H9 (cell line): ENCODE measurements around the gene HOXB1. TPM values are rescaled to one million over a fixed set of nuclear protein-coding genes. Genes with fewer than 3 reads are reported as not detected.

Source experiments
- DNase-seq: peaks from one replicate; pipeline ENCODE4 v3.0.0-alpha.2; 2017
- H2AFZ ChIP-seq: one replicate; pipeline ENCODE4 v1.6.1; 2013; ENCODE audit warnings: mild to moderate bottlenecking, low read length, control low read depth, moderate library complexity
- H2AK5ac ChIP-seq: 2 replicates; pipeline ENCODE4 v1.6.1; 2013; ENCODE audit warnings: low read length, control low read depth, mixed read lengths; ENCODE audit not compliant: insufficient read length
- H2BK120ac ChIP-seq: one replicate; pipeline ENCODE4 v1.6.1; 2013; ENCODE audit warnings: low read depth, mild to moderate bottlenecking, low read length, control low read depth, inconsistent platforms; ENCODE audit not compliant: poor library complexity, severe bottlenecking
- H2BK12ac ChIP-seq: 2 replicates; pipeline ENCODE4 v1.6.1; 2013; ENCODE audit warnings: low read length, control low read depth, mixed read lengths, low read depth; ENCODE audit not compliant: insufficient read length
- H2BK15ac ChIP-seq: 2 replicates; pipeline ENCODE4 v1.6.1; 2013; ENCODE audit warnings: low read depth, low read length, control low read depth
- H2BK20ac ChIP-seq: one replicate; pipeline ENCODE4 v1.6.1; 2013; ENCODE audit warnings: low read depth, mild to moderate bottlenecking, low read length, control low read depth, inconsistent platforms; ENCODE audit not compliant: poor library complexity, severe bottlenecking
- H2BK5ac ChIP-seq: 2 replicates; pipeline ENCODE4 v1.6.1; 2013; ENCODE audit warnings: low read length, control low read depth, mixed read lengths; ENCODE audit not compliant: insufficient read length
- H3K14ac ChIP-seq: 2 replicates; pipeline ENCODE4 v1.6.1; 2013; ENCODE audit warnings: low read length, control low read depth; ENCODE audit not compliant: insufficient read depth
- H3K18ac ChIP-seq: 2 replicates; pipeline ENCODE4 v1.6.1; 2013; ENCODE audit warnings: low read depth, mild to moderate bottlenecking, mixed read lengths, low read length, control low read depth; ENCODE audit not compliant: insufficient read length
- H3K23ac ChIP-seq: 2 replicates; pipeline ENCODE4 v1.6.1; 2013; ENCODE audit warnings: low read length, control low read depth, mixed read lengths, low read depth; ENCODE audit not compliant: insufficient read length
- H3K23me2 ChIP-seq: 2 replicates; pipeline ENCODE4 v1.6.1; 2013; ENCODE audit warnings: low read depth, mild to moderate bottlenecking, mixed read lengths, low read length, control low read depth; ENCODE audit not compliant: insufficient read length, poor library complexity, severe bottlenecking
- H3K27ac ChIP-seq: 2 replicates; pipeline ENCODE4 v1.5.1; 2013; ENCODE audit warnings: low read length, control low read depth, mixed read lengths, low read depth; ENCODE audit not compliant: insufficient read length
- H3K27me3 ChIP-seq: 2 replicates; pipeline ENCODE4 v1.6.1; 2013; ENCODE audit warnings: low read length, control low read depth, inconsistent platforms; ENCODE audit not compliant: insufficient read depth
- H3K4ac ChIP-seq: 2 replicates; pipeline ENCODE4 v1.6.1; 2013; ENCODE audit warnings: low read depth, mild to moderate bottlenecking, control low read depth, inconsistent platforms, low read length, moderate library complexity
- H3K4me1 ChIP-seq: 2 replicates; pipeline ENCODE4 v1.6.1; 2013; ENCODE audit warnings: low read length, control low read depth, inconsistent platforms; ENCODE audit not compliant: insufficient read depth
- H3K4me2 ChIP-seq: 2 replicates; pipeline ENCODE4 v1.6.1; 2013; ENCODE audit warnings: low read length, control low read depth, mixed read lengths; ENCODE audit not compliant: insufficient read length, insufficient read depth
- H3K56ac ChIP-seq: 2 replicates; pipeline ENCODE4 v1.6.1; 2013; ENCODE audit warnings: low read depth, mild to moderate bottlenecking, mixed read lengths, low read length, control low read depth; ENCODE audit not compliant: insufficient read length
- H3K79me1 ChIP-seq: 2 replicates; pipeline ENCODE4 v1.6.1; 2013; ENCODE audit warnings: low read depth, mild to moderate bottlenecking, moderate library complexity, low read length, control low read depth, inconsistent platforms; ENCODE audit not compliant: insufficient read depth, poor library complexity, severe bottlenecking
- H3K79me2 ChIP-seq: 2 replicates; pipeline ENCODE4 v1.6.1; 2013; ENCODE audit warnings: low read length, control low read depth, inconsistent platforms; ENCODE audit not compliant: insufficient read depth
- H3K9ac ChIP-seq: 2 replicates; pipeline ENCODE4 v1.6.1; 2013; ENCODE audit warnings: low read length, control low read depth, mixed read lengths; ENCODE audit not compliant: insufficient read length; ENCODE audit errors: extremely low read depth
- H3K9me3 ChIP-seq: one replicate; pipeline ENCODE4 v1.6.1; 2013; ENCODE audit warnings: low read depth, low read length, inconsistent platforms; ENCODE audit not compliant: control insufficient read depth
- H3T11ph ChIP-seq: one replicate; pipeline ENCODE4 v1.6.1; 2013; ENCODE audit warnings: mild to moderate bottlenecking, low read length, control low read depth, inconsistent platforms
- H4K20me1 ChIP-seq: one replicate; pipeline ENCODE4 v1.6.1; 2013; ENCODE audit not compliant: control insufficient read depth, insufficient read length, insufficient read depth
- H4K5ac ChIP-seq: 2 replicates; pipeline ENCODE4 v1.6.1; 2013; ENCODE audit warnings: low read depth, mild to moderate bottlenecking, mixed read lengths, low read length, control low read depth; ENCODE audit not compliant: insufficient read length
- H4K8ac ChIP-seq: replicated peaks from 2 replicates; pipeline ENCODE4 v1.6.1; 2013; ENCODE audit warnings: low read length, control low read depth, mixed read lengths, low read depth; ENCODE audit not compliant: insufficient read length
- H4K91ac ChIP-seq: 2 replicates; pipeline ENCODE4 v1.6.1; 2013; ENCODE audit warnings: low read depth, mild to moderate bottlenecking, moderate library complexity, mixed read lengths, low read length, control low read depth; ENCODE audit not compliant: insufficient read length
- H3K27ac Mint-ChIP-seq, 3 experiments: 2 replicates in 2 of 3; 3 replicates in 1 of 3; pipeline ENCODE4 v1.8.0; 2020 to 2021; ENCODE audit warnings: mixed read lengths in 3 of 3, mild to moderate bottlenecking in 1 of 3, moderate library complexity in 1 of 3
- H3K27me3 Mint-ChIP-seq: 2 replicates; pipeline ENCODE4 v1.8.0; 2021; ENCODE audit warnings: low read depth, mild to moderate bottlenecking, moderate library complexity, mixed read lengths
- H3K36me3 Mint-ChIP-seq, 3 experiments: 2 replicates in 2 of 3; 3 replicates in 1 of 3; pipeline ENCODE4 v1.8.0; 2020 to 2021; ENCODE audit warnings: low read depth in 3 of 3, mixed read lengths in 3 of 3; ENCODE audit not compliant: insufficient read depth in 1 of 3
- H3K4me1 Mint-ChIP-seq, 2 experiments: 2 replicates each; pipeline ENCODE4 v1.8.0; 2020; ENCODE audit warnings: mixed read lengths in 2 of 2
- H3K4me3 Mint-ChIP-seq, 2 experiments: 2 replicates in 1 of 2; 3 replicates in 1 of 2; pipeline ENCODE4 v1.8.0; 2020 to 2021; ENCODE audit warnings: mild to moderate bottlenecking in 2 of 2, mixed read lengths in 2 of 2, moderate library complexity in 1 of 2
- H3K9me3 Mint-ChIP-seq, 2 experiments: 2 replicates in 1 of 2; 3 replicates in 1 of 2; pipeline ENCODE4 v1.8.0; 2020; ENCODE audit warnings: mild to moderate bottlenecking in 2 of 2, mixed read lengths in 2 of 2, moderate library complexity in 1 of 2
- whole genome bisulfite sequencing: extraction: QIAGEN DNeasy Blood & Tissue Kit; methylation state at CpG from one replicate; pipeline ENCODE4 v1.1.7; 2013; ENCODE audit warnings: missing lambda C conversion rate, low lambda C conversion rate, mixed read lengths; ENCODE audit not compliant: insufficient read length; ENCODE audit errors: extremely low coverage; 5-methylcytosine and 5-hydroxymethylcytosine counted together
- total RNA-seq: library from RNA; stranded (reverse); gene quantifications from 2 replicates; pipeline ENCODE4 v1.2.1, GENCODE V29; 2021
- TF ChIP-seq, protein P1 (sequence below): fragments of 200-600 bp; sonication (generic); conservative IDR thresholded peaks from 3 replicates; pipeline ENCODE4 v1.8.0; 2021; ENCODE audit warnings: antibody characterized with exemption, mild to moderate bottlenecking

HOXB1 gene
- total RNA-seq, 1 experiment from 2014 or later, result not detected

DNA sequence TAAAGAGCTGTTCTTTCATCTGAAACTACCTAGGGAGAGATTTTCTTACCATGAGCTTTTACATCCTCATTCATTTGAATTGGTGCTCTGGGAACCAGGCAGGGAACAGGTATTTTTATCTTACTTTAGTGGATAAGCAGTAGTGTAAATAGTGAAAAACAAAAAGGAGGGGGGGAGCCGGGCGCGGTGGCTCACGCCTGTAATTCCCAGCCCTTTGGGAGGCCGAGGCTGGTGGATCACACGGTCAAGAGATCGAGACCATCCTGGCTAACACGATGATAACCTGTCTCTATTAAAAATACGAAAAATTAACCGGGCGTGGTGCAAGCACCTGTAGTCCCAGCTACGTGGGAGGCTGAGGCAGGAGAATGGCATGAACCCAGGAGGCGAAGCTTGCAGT lies 41.0 kb downstream of the HOXB1 start:
- no peak overlapping the region for H3K23ac ChIP-seq
- no peak overlapping the region for H4K91ac ChIP-seq
- Mint-ChIP-seq H3K4me1 (peaks cover 11 to 31% of the 10 kb centered on the region in 2 experiments), H3K9me3 (peaks cover 0 to 4% of the 10 kb centered on the region in 2 experiments; a peak in 1 of 5 replicates), H3K4me3 (no peak overlapping the region), H3K27me3 (peaks cover 99% of the 10 kb centered on the region), H3K36me3 (no peaks in the 10 kb centered on the region), H3K27ac (peak overlapping the region in 1 of 3 experiments; percentile 14; a peak in 2 of 7 replicates)
- no peak overlapping the region for H3T11ph ChIP-seq
- no peak overlapping the region for H3K56ac ChIP-seq
- no peak overlapping the region for H4K8ac ChIP-seq
- H2BK120ac ChIP-seq, result no peak overlapping the region
- no peak overlapping the region for H3K4me2 ChIP-seq
- no peak overlapping the region for H3K4ac ChIP-seq
- WGBS, result no CpG with 5 or more reads among the region's 13 CpGs
- no peak for DNase-seq
- no peak overlapping the region for H3K9ac ChIP-seq
- no peak overlapping the region for H2BK5ac ChIP-seq
- no peaks in the 10 kb centered on the region; the same call in 1 of the 2 replicates for H3K4me1 ChIP-seq
- no peak overlapping the region for H2BK12ac ChIP-seq
- peaks cover 22% of the 10 kb centered on the region for H3K27me3 ChIP-seq
- H3K23me2 ChIP-seq, result peaks cover 11% of the 10 kb centered on the region
- TF ChIP-seq, protein P1, sequence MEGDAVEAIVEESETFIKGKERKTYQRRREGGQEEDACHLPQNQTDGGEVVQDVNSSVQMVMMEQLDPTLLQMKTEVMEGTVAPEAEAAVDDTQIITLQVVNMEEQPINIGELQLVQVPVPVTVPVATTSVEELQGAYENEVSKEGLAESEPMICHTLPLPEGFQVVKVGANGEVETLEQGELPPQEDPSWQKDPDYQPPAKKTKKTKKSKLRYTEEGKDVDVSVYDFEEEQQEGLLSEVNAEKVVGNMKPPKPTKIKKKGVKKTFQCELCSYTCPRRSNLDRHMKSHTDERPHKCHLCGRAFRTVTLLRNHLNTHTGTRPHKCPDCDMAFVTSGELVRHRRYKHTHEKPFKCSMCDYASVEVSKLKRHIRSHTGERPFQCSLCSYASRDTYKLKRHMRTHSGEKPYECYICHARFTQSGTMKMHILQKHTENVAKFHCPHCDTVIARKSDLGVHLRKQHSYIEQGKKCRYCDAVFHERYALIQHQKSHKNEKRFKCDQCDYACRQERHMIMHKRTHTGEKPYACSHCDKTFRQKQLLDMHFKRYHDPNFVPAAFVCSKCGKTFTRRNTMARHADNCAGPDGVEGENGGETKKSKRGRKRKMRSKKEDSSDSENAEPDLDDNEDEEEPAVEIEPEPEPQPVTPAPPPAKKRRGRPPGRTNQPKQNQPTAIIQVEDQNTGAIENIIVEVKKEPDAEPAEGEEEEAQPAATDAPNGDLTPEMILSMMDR, result no peak
- H3K9me3 ChIP-seq, result no peaks in the 10 kb centered on the region
- H3K14ac ChIP-seq, result no peak overlapping the region
- no peaks in the 10 kb centered on the region for H4K20me1 ChIP-seq
- no peak overlapping the region for H2BK20ac ChIP-seq
- H3K18ac ChIP-seq, result no peak overlapping the region
- H4K5ac ChIP-seq, result no peak overlapping the region
- no peak overlapping the region for H3K27ac ChIP-seq
- H3K79me1 ChIP-seq, result no peaks in the 10 kb centered on the region
- no peak overlapping the region for H2BK15ac ChIP-seq
- no peaks in the 10 kb centered on the region for H3K79me2 ChIP-seq
- no peak overlapping the region for H2AFZ ChIP-seq
- no peak overlapping the region for H2AK5ac ChIP-seq
